ENCODE measurements around the gene PABPC1L. TPM values are rescaled to one million over a fixed set of nuclear protein-coding genes. Genes with fewer than 3 reads are reported as not detected.

PABPC1L gene
- total and polyA plus RNA-seq, 2 of the 13 experiments (the other 11 are each of a cell fraction or from before 2014, with no cell fraction given), result 30.8 to 252 TPM

- peak; percentile 74 for TF ChIP-seq TARDBP (CRISPR knock-in tag; IDR thresholded peaks at IDR 0.05)
- no peak for TF ChIP-seq JARID2 (CRISPR knock-in tag; IDR thresholded peaks at IDR 0.05; ENCODE audit: insufficient replicate concordance)
- TF ChIP-seq ZNF83 (CRISPR knock-in tag; IDR thresholded peaks at IDR 0.05; ENCODE audit: borderline replicate concordance), result no peak
- TF ChIP-seq FIP1L1 (IDR thresholded peaks at IDR 0.05; ENCODE audit: borderline replicate concordance, insufficient read depth, low read depth, low read length), result no peak
- TF ChIP-seq ZNF776 (CRISPR knock-in tag; IDR thresholded peaks at IDR 0.05), result no peak
- TF ChIP-seq ZNF20 (CRISPR knock-in tag; IDR thresholded peaks at IDR 0.05), result 0 out of 2 replicates have a peak, but pooled peaks have one; percentile 29
- TF ChIP-seq ZBTB1 (CRISPR knock-in tag; IDR thresholded peaks at IDR 0.05; ENCODE audit: borderline replicate concordance), result no peak
- TF ChIP-seq ZNF34 (CRISPR knock-in tag; IDR thresholded peaks at IDR 0.05; ENCODE audit: borderline replicate concordance), result no peak
- peak; percentile 75; the same call in 1 of the 2 replicates for TF ChIP-seq SALL1 (CRISPR knock-in tag; IDR thresholded peaks at IDR 0.05)
- TF ChIP-seq STAG1 (CRISPR knock-in tag; IDR thresholded peaks at IDR 0.05), result peak; percentile 76
- TF ChIP-seq ZFYVE20 (CRISPR knock-in tag; IDR thresholded peaks at IDR 0.05; ENCODE audit: borderline replicate concordance, low read depth), result no peak
- TF ChIP-seq ZBTB26 (CRISPR knock-in tag; IDR thresholded peaks at IDR 0.05; ENCODE audit: borderline replicate concordance), result no peak
- peak; percentile 66; the same call in 1 of the 2 replicates for TF ChIP-seq MED13 (CRISPR knock-in tag; IDR thresholded peaks at IDR 0.05)
- no peak for TF ChIP-seq MAF1 (CRISPR knock-in tag; IDR thresholded peaks at IDR 0.05; ENCODE audit: borderline replicate concordance)
- TF ChIP-seq ZNF564 (CRISPR knock-in tag; IDR thresholded peaks at IDR 0.05), result peak; percentile 59
- TF ChIP-seq, protein P1, sequence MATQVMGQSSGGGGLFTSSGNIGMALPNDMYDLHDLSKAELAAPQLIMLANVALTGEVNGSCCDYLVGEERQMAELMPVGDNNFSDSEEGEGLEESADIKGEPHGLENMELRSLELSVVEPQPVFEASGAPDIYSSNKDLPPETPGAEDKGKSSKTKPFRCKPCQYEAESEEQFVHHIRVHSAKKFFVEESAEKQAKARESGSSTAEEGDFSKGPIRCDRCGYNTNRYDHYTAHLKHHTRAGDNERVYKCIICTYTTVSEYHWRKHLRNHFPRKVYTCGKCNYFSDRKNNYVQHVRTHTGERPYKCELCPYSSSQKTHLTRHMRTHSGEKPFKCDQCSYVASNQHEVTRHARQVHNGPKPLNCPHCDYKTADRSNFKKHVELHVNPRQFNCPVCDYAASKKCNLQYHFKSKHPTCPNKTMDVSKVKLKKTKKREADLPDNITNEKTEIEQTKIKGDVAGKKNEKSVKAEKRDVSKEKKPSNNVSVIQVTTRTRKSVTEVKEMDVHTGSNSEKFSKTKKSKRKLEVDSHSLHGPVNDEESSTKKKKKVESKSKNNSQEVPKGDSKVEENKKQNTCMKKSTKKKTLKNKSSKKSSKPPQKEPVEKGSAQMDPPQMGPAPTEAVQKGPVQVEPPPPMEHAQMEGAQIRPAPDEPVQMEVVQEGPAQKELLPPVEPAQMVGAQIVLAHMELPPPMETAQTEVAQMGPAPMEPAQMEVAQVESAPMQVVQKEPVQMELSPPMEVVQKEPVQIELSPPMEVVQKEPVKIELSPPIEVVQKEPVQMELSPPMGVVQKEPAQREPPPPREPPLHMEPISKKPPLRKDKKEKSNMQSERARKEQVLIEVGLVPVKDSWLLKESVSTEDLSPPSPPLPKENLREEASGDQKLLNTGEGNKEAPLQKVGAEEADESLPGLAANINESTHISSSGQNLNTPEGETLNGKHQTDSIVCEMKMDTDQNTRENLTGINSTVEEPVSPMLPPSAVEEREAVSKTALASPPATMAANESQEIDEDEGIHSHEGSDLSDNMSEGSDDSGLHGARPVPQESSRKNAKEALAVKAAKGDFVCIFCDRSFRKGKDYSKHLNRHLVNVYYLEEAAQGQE (IDR thresholded peaks at IDR 0.05; ENCODE audit: borderline replicate concordance in 1 of 2, low read depth in 1 of 2, low read length in 2 of 2), result no peak
- TF ChIP-seq SAP130 (CRISPR knock-in tag; IDR thresholded peaks at IDR 0.05; ENCODE audit: low read depth), result peak; percentile 93
- TF ChIP-seq TBX2 (CRISPR knock-in tag; IDR thresholded peaks at IDR 0.05; ENCODE audit: borderline replicate concordance), result 0 out of 2 replicates have a peak, but pooled peaks have one; percentile 46
- TF ChIP-seq ZNF713 (CRISPR knock-in tag; IDR thresholded peaks at IDR 0.05), result no peak
- TF ChIP-seq ZNF549 (CRISPR knock-in tag; IDR thresholded peaks at IDR 0.05), result no peak
- no peak for TF ChIP-seq RBM22 (optimal IDR thresholded peaks at IDR 0.05; ENCODE audit: low read length)
- TF ChIP-seq PAF1 (CRISPR knock-in tag; IDR thresholded peaks at IDR 0.05), result no peak
- no peak for TF ChIP-seq NRL (CRISPR knock-in tag; IDR thresholded peaks at IDR 0.05; ENCODE audit: borderline replicate concordance)
- TF ChIP-seq PRPF4 (IDR thresholded peaks at IDR 0.05; ENCODE audit: low read depth, low read length, poor library complexity, severe bottlenecking), result no peak
- no peak for TF ChIP-seq ZNF576 (CRISPR knock-in tag; IDR thresholded peaks at IDR 0.05)
Observed at GRCh38 chr20:44911264-44911921, 1.5 kb downstream of the PABPC1L start (continued).

Measured in HepG2 (cell line).